ENCODE results near the gene EPB41L4B. TPM values are rescaled to one million over a fixed set of nuclear protein-coding genes. Genes with fewer than 3 reads are reported as not detected.

EPB41L4B gene
- total and polyA plus RNA-seq, 2 experiments from 2014 or later, result 11.0 to 32.2 TPM

GRCh38 chr9:109241207-109241606 is 79.7 kb downstream of the EPB41L4B start (continued):
- no peak for TF ChIP-seq CTCF (conservative IDR thresholded peaks at IDR 0.05; ENCODE audit: low read depth in 2 of 2)
- TF ChIP-seq REST (IDR thresholded peaks at IDR 0.05; ENCODE audit: unreplicated experiment), result no peak
- TF ChIP-seq CREB1 (CRISPR knock-in tag; IDR thresholded peaks at IDR 0.05; ENCODE audit: low read depth), result no peak
- TF ChIP-seq JUNB (IDR thresholded peaks at IDR 0.05; ENCODE audit: unreplicated experiment), result no peak
- TF ChIP-seq ZNF331 (CRISPR knock-in tag; IDR thresholded peaks at IDR 0.05; ENCODE audit: low read depth), result no peak
- no peak for TF ChIP-seq STAT1 (IDR thresholded peaks at IDR 0.05; ENCODE audit: unreplicated experiment)

- no peaks in the 10 kb centered on the region for H3K9me3 Mint-ChIP-seq
- H3K36me3 Mint-ChIP-seq (ENCODE audit: low read depth), result peaks cover 32% of the 10 kb centered on the region
- H3K27ac ChIP-seq (ENCODE audit: low read depth), result no peak overlapping the region
- no peak overlapping the region for H3K4me2 ChIP-seq
- H3K4me3 Mint-ChIP-seq, result no peak overlapping the region
- no peaks in the 10 kb centered on the region for H3K27me3 ChIP-seq (ENCODE audit: insufficient read depth)
- H3K79me2 ChIP-seq (replicated peaks; ENCODE audit: insufficient read depth), result no peaks in the 10 kb centered on the region
- H3K36me3 ChIP-seq (ENCODE audit: insufficient read depth), result peaks cover 3% of the 10 kb centered on the region
- no peak overlapping the region for H2AFZ ChIP-seq
- H3K9me2 ChIP-seq (ENCODE audit: insufficient read depth), result no peaks in the 10 kb centered on the region
- no peak overlapping the region for H3K4me3 ChIP-seq
- H3K27ac Mint-ChIP-seq, result no peak overlapping the region
- H3K27me3 Mint-ChIP-seq (ENCODE audit: insufficient read depth, low read depth, poor library complexity), result peaks cover 3% of the 10 kb centered on the region
- peaks cover 26% of the 10 kb centered on the region for H3K4me1 Mint-ChIP-seq
- DNase-seq (ENCODE audit: low spot score), result no peak
- no peaks in the 10 kb centered on the region for H4K20me1 ChIP-seq (replicated peaks; ENCODE audit: insufficient read depth)
- peaks cover 22% of the 10 kb centered on the region for H3K4me1 ChIP-seq (ENCODE audit: insufficient read depth)
- no peaks in the 10 kb centered on the region for H3F3A ChIP-seq (replicated peaks; ENCODE audit: low read depth)
- no peak for ATAC-seq
- TF ChIP-seq ZNF331 (CRISPR knock-in tag; IDR thresholded peaks at IDR 0.05; ENCODE audit: low read depth), result no peak
- no peak for TF ChIP-seq EZH2phosphoT487 (IDR thresholded peaks at IDR 0.05; ENCODE audit: unreplicated experiment)
- TF ChIP-seq ETS1 (IDR thresholded peaks at IDR 0.05), result no peak
- TF ChIP-seq JUNB (IDR thresholded peaks at IDR 0.05; ENCODE audit: unreplicated experiment), result no peak
- no peak for TF ChIP-seq STAT1 (IDR thresholded peaks at IDR 0.05; ENCODE audit: unreplicated experiment)
- no peak for TF ChIP-seq ZNF462 (CRISPR knock-in tag; IDR thresholded peaks at IDR 0.05)
- no peak for TF ChIP-seq CREB1 (CRISPR knock-in tag; IDR thresholded peaks at IDR 0.05; ENCODE audit: low read depth)
- TF ChIP-seq CTCF (conservative IDR thresholded peaks at IDR 0.05; ENCODE audit: low read depth in 2 of 2), result no peak
Observed at GRCh38 chr9:109239240-109239639, 81.6 kb downstream of the EPB41L4B start.
